K562 (cell line): ENCODE measurements around the gene CCL8. TPM values are rescaled to one million over a fixed set of nuclear protein-coding genes. Genes with fewer than 3 reads are reported as not detected.

Source experiments
- ATAC-seq: fragments of 200-7000 bp; cut with Tn5 transposase; 3 replicates; pipeline ENCODE4 v1.9.1; 2020; ENCODE audit warnings: moderate library complexity
- BruUV-seq: library from RNA; stranded (reverse); fragments of 400-500 nt; replicated peaks from 2 replicates; lab custom pipeline; 2021; lab: Mats Ljungman, UMichigan
- CTCF ChIA-PET: fragments of 300-600 bp; formaldehyde crosslinking; extraction: SDS; loops from one replicate; lab custom pipeline; 2021; ENCODE audit warnings: low intra/inter-chr PET ratio; lab: Yijun Ruan, JAX
- POLR2A ChIA-PET: fragments of 300-600, 350-650 bp; sonication (Branson Sonifier 250); formaldehyde crosslinking; extraction: SDS; loops from one replicate; lab custom pipeline; 2021; ENCODE audit warnings: antibody characterized with exemption, inconsistent platforms; lab: Yijun Ruan, JAX
- DNase-seq, 4 experiments: peaks; one replicate each; pipeline versions ENCODE4 v3.0.0 to v3.0.0-alpha.2; 2011 to 2018; ENCODE audit warnings: low spot score in 3 of 4, mixed read lengths in 3 of 4; ENCODE audit errors: extremely low read depth in 1 of 4
- FAIRE-seq: peaks from 2 replicates; lab custom pipeline; 2011; peaks lifted over from hg19 to GRCh38; lab: Jason Lieb, UNC
- H2AFZ ChIP-seq: 2 replicates; pipeline ENCODE4 v1.6.0; 2011; ENCODE audit warnings: low read depth, low read length, control low read depth, inconsistent platforms
- H3K27ac ChIP-seq: fragments of 200-600 bp; 3 replicates; pipeline ENCODE4 v1.8.0; 2011; ENCODE audit warnings: low read depth, mild to moderate bottlenecking, control low read depth, inconsistent platforms, low read length, moderate library complexity, mixed read lengths; ENCODE audit errors: extremely low read depth
- H3K27me3 ChIP-seq, 2 experiments: fragments of 300-600 bp in 1 of 2; 2 replicates in 1 of 2; 3 replicates in 1 of 2; pipeline versions ENCODE4 v1.6.0 to v1.8.0; 2011; ENCODE audit warnings: inconsistent platforms in 2 of 2, low read length in 2 of 2, mild to moderate bottlenecking in 1 of 2, mixed read lengths in 1 of 2, moderate library complexity in 1 of 2; ENCODE audit not compliant: control insufficient read depth in 2 of 2, insufficient read depth in 2 of 2
- H3K36me3 ChIP-seq: fragments of 300-600 bp; 3 replicates; pipeline ENCODE4 v1.8.0; 2011; ENCODE audit warnings: mild to moderate bottlenecking, low read length, inconsistent platforms; ENCODE audit not compliant: control insufficient read depth, insufficient read depth
- H3K4me1 ChIP-seq, 2 experiments: fragments of 200-600 bp in 1 of 2; replicated peaks in 1 of 2; 2 replicates in 1 of 2; 3 replicates in 1 of 2; pipeline versions ENCODE4 v1.5.1 to v1.8.0; 2011; ENCODE audit warnings: inconsistent platforms in 2 of 2, low read length in 2 of 2, mild to moderate bottlenecking in 1 of 2, mixed read lengths in 1 of 2, moderate library complexity in 1 of 2; ENCODE audit not compliant: control insufficient read depth in 2 of 2, insufficient read depth in 2 of 2
- H3K4me2 ChIP-seq: 2 replicates; pipeline ENCODE4 v1.6.1; 2011; ENCODE audit warnings: low read length, control low read depth, inconsistent platforms, mixed read lengths; ENCODE audit not compliant: insufficient read depth
- H3K4me3 ChIP-seq: fragments of 200-600 bp; sonication (generic), shearing (Covaris generic); 2 replicates; pipeline ENCODE4 v1.5.1; 2016; ENCODE audit warnings: control low read depth, inconsistent platforms
- H3K79me2 ChIP-seq: fragments of 200-600 bp; 3 replicates; pipeline ENCODE4 v1.8.0; 2011; ENCODE audit warnings: low read length, inconsistent platforms; ENCODE audit not compliant: control insufficient read depth, insufficient read depth
- H3K9ac ChIP-seq, 2 experiments: 2 replicates each; pipeline versions ENCODE4 v1.6.0 to v1.6.1; 2011; ENCODE audit warnings: low read depth in 2 of 2, low read length in 2 of 2, control low read depth in 1 of 2, inconsistent platforms in 1 of 2, mild to moderate bottlenecking in 1 of 2, mixed read lengths in 1 of 2; ENCODE audit not compliant: insufficient read depth in 1 of 2
- H3K9me1 ChIP-seq: one replicate; pipeline ENCODE4 v1.6.0; 2011; ENCODE audit warnings: inconsistent platforms, mild to moderate bottlenecking, low read length, moderate library complexity; ENCODE audit not compliant: control insufficient read depth, insufficient read depth
- H3K9me3 ChIP-seq: replicated peaks from 2 replicates; pipeline ENCODE4 v1.5.1; 2011; ENCODE audit warnings: low read depth, low read length, inconsistent platforms; ENCODE audit not compliant: control insufficient read depth, insufficient read depth
- H4K20me1 ChIP-seq: replicated peaks from 2 replicates; pipeline ENCODE4 v1.6.1; 2011; ENCODE audit warnings: low read length, inconsistent platforms, mixed read lengths; ENCODE audit not compliant: control insufficient read depth, insufficient read depth
- C11orf30 ChIP-seq: fragments of 450-650 bp; IDR thresholded peaks from 2 replicates; pipeline ENCODE4 v1.6.1; 2016; ENCODE audit warnings: low read depth, mild to moderate bottlenecking
- SRSF9 ChIP-seq: fragments of 200-400 bp; formaldehyde crosslinking; IDR thresholded peaks from 2 replicates; pipeline ENCODE4 v1.6.1; 2017; ENCODE audit warnings: low read depth, low read length, borderline replicate concordance
- ZNF134 ChIP-seq: fragments of 250-450 bp; sonication (Bioruptor Pico); conservative IDR thresholded peaks from 2 replicates; pipeline ENCODE4 v1.4.0; 2020
- WGBS: fragments of 100-300 bp; shearing (Covaris generic); methylation state at CpG from one replicate; pipeline ENCODE4 v1.1.6; 2016; ENCODE audit warnings: low coverage, mixed read lengths; ENCODE audit not compliant: insufficient coverage; ENCODE audit errors: missing lambda C conversion rate; 5-methylcytosine and 5-hydroxymethylcytosine counted together
- in situ Hi-C: fragments of 300-500 bp; cut with MboI; formaldehyde crosslinking; loops from 4 replicates; pipeline ENCODE4 v1.15.0; 2018; ENCODE audit warnings: inconsistent platforms, mixed read lengths
- intact Hi-C: fragments of 100-400 bp; cut with micrococcal nuclease; formaldehyde crosslinking; loops from 2 replicates; pipeline ENCODE4 v1.14.2; 2022
- polyA plus RNA-seq, 8 experiments: library from polyadenylated mRNA; depleted of rRNA in 4 of 8; stranded (reverse) in 5 of 8; unstranded in 3 of 8; fragments of >200 nt; fragmentation: Nextera tagmentation in 2 of 8; fragmentation: Illumina TruSeq in 1 of 8; extraction: Ambion mirVana in 2 of 8; extraction: Trizol in 1 of 8; gene quantifications; 2 replicates each; pipeline versions ENCODE4 v1.2.1 to v1.2.3, GENCODE V29; 2011 to 2014; ENCODE audit warnings: inconsistent platforms in 1 of 8, missing spikeins in 1 of 8
- total RNA-seq, 7 experiments: library from RNA; depleted of rRNA in 6 of 7; stranded (reverse); fragments of >200 nt in 6 of 7; fragmentation: Illumina TruSeq in 2 of 7; extraction: Trizol in 2 of 7; gene quantifications; 2 replicates each; pipeline versions ENCODE4 v1.2.1 to v1.2.3, GENCODE V29; 2011 to 2021; ENCODE audit warnings: low replicate concordance in 1 of 7

Gene CCL8
- total and polyA plus RNA-seq, 9 of the 15 experiments (the other 6 are each of a cell fraction or from before 2014, with no cell fraction given): 0.06 TPM; not detected in 8

GRCh38 chr17:34339138-34339770 is 20.0 kb downstream of the CCL8 start:
- ChIA-PET CTCF (no interaction called here), POLR2A (no interaction called here)
- Histone ChIP-seq H3K9me3 (no peaks in the 10 kb centered on the region), H3K9me1 (no peaks in the 10 kb centered on the region), H3K79me2 (no peaks in the 10 kb centered on the region), H4K20me1 (no peaks in the 10 kb centered on the region), H3K4me1 (no peaks in the 10 kb centered on the region), H3K4me2 (no peak overlapping the region), H3K9ac (no peak overlapping the region), H3K36me3 (no peaks in the 10 kb centered on the region), H2AFZ (no peak overlapping the region), H3K4me3 (no peak overlapping the region), H3K27ac (no peak overlapping the region), H3K27me3 (no peaks in the 10 kb centered on the region)
- no TSS peak for BruUV-seq
- ATAC-seq: no peak
- intact Hi-C loops: no loop called here
- 0% methylated on average over 3 of the region's 3 CpGs for WGBS
- TF ChIP-seq C11orf30: no peak
- no peak for FAIRE-seq
- in situ Hi-C loops: no loop called here
- DNase-seq: no peak

DNA sequence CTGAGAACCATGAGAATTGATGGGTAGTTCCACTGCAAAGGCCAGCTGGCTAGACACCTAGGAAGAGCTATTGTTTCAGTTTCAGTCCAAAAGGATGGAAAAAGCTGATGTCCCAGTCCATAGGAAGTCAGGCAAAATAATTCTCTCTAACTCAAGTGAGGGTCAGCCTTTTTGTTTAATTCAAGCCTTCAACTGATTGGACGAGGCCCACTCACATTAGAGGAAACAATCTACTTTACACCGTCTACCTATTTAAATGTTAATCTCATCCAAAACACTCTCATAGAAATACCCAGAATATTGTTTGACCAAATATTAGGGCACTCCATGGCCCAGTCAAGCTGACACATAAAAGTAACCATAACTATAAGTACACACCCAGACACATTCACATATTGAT is 22.7 kb downstream of the CCL8 start:
- no peaks in the 10 kb centered on the region for H3K9me3 ChIP-seq
- in situ Hi-C loops (no loop called here), intact Hi-C loops (no loop called here)
- H3K79me2 ChIP-seq: no peaks in the 10 kb centered on the region
- FAIRE-seq: no peak
- no peaks in the 10 kb centered on the region for H4K20me1 ChIP-seq
- H3K4me2 ChIP-seq: no peak overlapping the region
- no peak overlapping the region for H3K27ac ChIP-seq
- no peak for DNase-seq
- ChIA-PET CTCF (no interaction called here), POLR2A (no interaction called here)
- no peak overlapping the region for H2AFZ ChIP-seq
- peaks cover 0 to 2% of the 10 kb centered on the region in 2 experiments; a peak in 1 of 5 replicates for H3K4me1 ChIP-seq
- 5% methylated on average over 2 of the region's 2 CpGs for WGBS
- H3K27me3 ChIP-seq: no peaks in the 10 kb centered on the region
- no peak for ATAC-seq
- no TSS peak for BruUV-seq
- no peaks in the 10 kb centered on the region for H3K36me3 ChIP-seq
- no peaks in the 10 kb centered on the region for H3K9me1 ChIP-seq
- no peak overlapping the region for H3K4me3 ChIP-seq
- no peak overlapping the region for H3K9ac ChIP-seq
- peak; percentile 62; the same call in 1 of the 2 replicates for TF ChIP-seq ZNF134 (CRISPR knock-in tag)
- no peak for TF ChIP-seq SRSF9
